ENCODE measurements around the gene ARMC9. TPM values are rescaled to one million over a fixed set of nuclear protein-coding genes. Genes with fewer than 3 reads are reported as not detected.
A peak's percentile ranks its signal among the peaks of the same experiment; 100 is the strongest.

Gene ARMC9
- total RNA-seq, 4 donors from 2014 or later, result 16.8 to 47.6 (median 39.3) TPM

GRCh38 chr2:231390667-231391066, 192.2 kb downstream of the ARMC9 start:
- Histone ChIP-seq H3K27me3 (no peaks in the 10 kb centered on the region), H3K4me3 (no peak overlapping the region), H3K27ac (no peak overlapping the region), H3K9me3 (no peaks in the 10 kb centered on the region), H3K4me1 (peaks cover 0 to 4% of the 10 kb centered on the region in 2 donors), H3K36me3 (no peaks in the 10 kb centered on the region)
- intact Hi-C loops (cut with DNase I; ENCODE audit: low total_unique reads), result no loop called here
- no peak for TF ChIP-seq POLR2A (IDR thresholded peaks at IDR 0.05)
- TF ChIP-seq CTCF (IDR thresholded peaks at IDR 0.05), result no peak
- no peak for DNase-seq

GRCh38 chr2:231391981-231392380, 193.6 kb downstream of the ARMC9 start:
- DNase-seq, result no peak
- Histone ChIP-seq H3K4me3 (no peak overlapping the region), H3K4me1 (peaks cover 0 to 10% of the 10 kb centered on the region in 2 donors), H3K27ac (no peak overlapping the region), H3K36me3 (no peaks in the 10 kb centered on the region), H3K9me3 (no peaks in the 10 kb centered on the region), H3K27me3 (peaks cover 0 to 3% of the 10 kb centered on the region in 2 donors)
- no peak for TF ChIP-seq POLR2A (IDR thresholded peaks at IDR 0.05)
- TF ChIP-seq CTCF (IDR thresholded peaks at IDR 0.05), result no peak
- intact Hi-C loops (cut with DNase I; ENCODE audit: low total_unique reads), result no loop called here

- DNase-seq, result no peak
- H3K27me3 ChIP-seq, result peaks cover 0 to 3% of the 10 kb centered on the region in 2 donors
- no peak overlapping the region for H3K27ac ChIP-seq
- H3K4me3 ChIP-seq, result no peak overlapping the region
- H3K9me3 ChIP-seq, result no peaks in the 10 kb centered on the region
- intact Hi-C loops (cut with DNase I; ENCODE audit: low total_unique reads), result no loop called here
- no peaks in the 10 kb centered on the region for H3K36me3 ChIP-seq
- H3K4me1 ChIP-seq, result peaks cover 0 to 10% of the 10 kb centered on the region in 2 donors
- TF ChIP-seq POLR2A (IDR thresholded peaks at IDR 0.05) (no peak), CTCF (IDR thresholded peaks at IDR 0.05) (no peak)
Observed at GRCh38 chr2:231392431-231393148, 194.2 kb downstream of the ARMC9 start.

GRCh38 chr2:231393149-231394131, 195.0 kb downstream of the ARMC9 start:
- H3K4me1 ChIP-seq, result peaks cover 0 to 10% of the 10 kb centered on the region in 2 donors
- H3K36me3 ChIP-seq, result no peaks in the 10 kb centered on the region
- H3K4me3 ChIP-seq, result no peak overlapping the region
- no peaks in the 10 kb centered on the region for H3K9me3 ChIP-seq
- no peak for DNase-seq
- H3K27me3 ChIP-seq, result peaks cover 0 to 3% of the 10 kb centered on the region in 2 donors
- TF ChIP-seq POLR2A (IDR thresholded peaks at IDR 0.05) (no peak), CTCF (IDR thresholded peaks at IDR 0.05) (peak in 1 of 4 experiments; percentile 3)
- intact Hi-C loops (cut with DNase I; ENCODE audit: low total_unique reads), result no loop called here
- no peak overlapping the region for H3K27ac ChIP-seq

Data from uterus (tissue), 4 donors.